Skeletal muscle tissue (tissue), 4 donors: Measurements from ENCODE around the gene PRR7. TPM values are rescaled to one million over a fixed set of nuclear protein-coding genes. Genes with fewer than 3 reads are reported as not detected.

ENCODE experiments used
- H3K27ac ChIP-seq: one replicate; pipeline ENCODE4 v1.7.0; 2013; ENCODE audit warnings: mild to moderate bottlenecking, low read depth, low read length, inconsistent platforms
- H3K27me3 ChIP-seq, 3 donors: one replicate each; pipeline ENCODE4 v1.7.0; 2013; ENCODE audit warnings: low read length in 3 of 3; ENCODE audit not compliant: control insufficient read depth in 3 of 3, insufficient read depth in 3 of 3
- H3K36me3 ChIP-seq, 3 donors: one replicate each; pipeline ENCODE4 v1.7.0; 2013; ENCODE audit warnings: low read length in 3 of 3; ENCODE audit not compliant: control insufficient read depth in 3 of 3, insufficient read depth in 3 of 3
- H3K4me1 ChIP-seq, 3 donors: one replicate each; pipeline ENCODE4 v1.7.0; 2013; ENCODE audit warnings: low read length in 3 of 3, mild to moderate bottlenecking in 3 of 3; ENCODE audit not compliant: control insufficient read depth in 3 of 3, insufficient read depth in 3 of 3
- H3K4me3 ChIP-seq, 3 donors: one replicate each; pipeline ENCODE4 v1.7.0; 2013; ENCODE audit warnings: low read length in 3 of 3
- H3K9ac ChIP-seq, 3 donors: one replicate each; pipeline ENCODE4 v1.7.0; 2013; ENCODE audit warnings: low read length in 3 of 3, mild to moderate bottlenecking in 3 of 3, moderate library complexity in 2 of 3, low read depth in 1 of 3
- H3K9me3 ChIP-seq, 3 donors: one replicate each; pipeline ENCODE4 v1.7.0; 2013; ENCODE audit warnings: low read length in 3 of 3; ENCODE audit not compliant: control insufficient read depth in 3 of 3
- total RNA-seq: library from RNA; depleted of rRNA; stranded (reverse); fragments of >200 nt; gene quantifications from one replicate; pipeline ENCODE4 v1.2.3, GENCODE V29; 2014
- donor health status: Osteomylitis.

The PRR7 gene
- total RNA-seq, 1 donor from 2014 or later, result 0.52 TPM

GRCh38 chr5:177430972-177431316 is 15.7 kb upstream of the PRR7 start:
- Histone ChIP-seq H3K9me3 (no peaks in the 10 kb centered on the region), H3K27ac (no peak overlapping the region), H3K36me3 (peaks cover 28 to 41% (median 34%) of the 10 kb centered on the region in 3 donors), H3K9ac (peak overlapping the region in 2 of 3 donors; percentile 23 to 54), H3K4me1 (peaks cover 26 to 60% (median 35%) of the 10 kb centered on the region in 3 donors), H3K4me3 (no peak overlapping the region), H3K27me3 (no peaks in the 10 kb centered on the region)

GRCh38 chr5:177431317-177432142 is 15.1 kb upstream of the PRR7 start:
- Histone ChIP-seq H3K36me3 (peaks cover 31 to 46% (median 35%) of the 10 kb centered on the region in 3 donors), H3K27me3 (no peaks in the 10 kb centered on the region), H3K4me1 (peaks cover 26 to 60% (median 35%) of the 10 kb centered on the region in 3 donors), H3K9me3 (no peaks in the 10 kb centered on the region), H3K9ac (peak overlapping the region in 2 of 3 donors; percentile 23 to 54), H3K4me3 (peak overlapping the region in 1 of 3 donors; percentile 22), H3K27ac (peak overlapping the region; percentile 36)

GRCh38 chr5:177432143-177432838 is 14.3 kb upstream of the PRR7 start:
- peak overlapping the region in 2 of 3 donors; percentile 23 to 54 for H3K9ac ChIP-seq
- H3K36me3 ChIP-seq, result peaks cover 35 to 50% (median 39%) of the 10 kb centered on the region in 3 donors
- peak overlapping the region; percentile 36 for H3K27ac ChIP-seq
- H3K9me3 ChIP-seq, result no peaks in the 10 kb centered on the region
- H3K4me1 ChIP-seq, result peaks cover 23 to 54% (median 31%) of the 10 kb centered on the region in 3 donors
- no peaks in the 10 kb centered on the region for H3K27me3 ChIP-seq
- peak overlapping the region in 1 of 3 donors; percentile 29 for H3K4me3 ChIP-seq

DNA sequence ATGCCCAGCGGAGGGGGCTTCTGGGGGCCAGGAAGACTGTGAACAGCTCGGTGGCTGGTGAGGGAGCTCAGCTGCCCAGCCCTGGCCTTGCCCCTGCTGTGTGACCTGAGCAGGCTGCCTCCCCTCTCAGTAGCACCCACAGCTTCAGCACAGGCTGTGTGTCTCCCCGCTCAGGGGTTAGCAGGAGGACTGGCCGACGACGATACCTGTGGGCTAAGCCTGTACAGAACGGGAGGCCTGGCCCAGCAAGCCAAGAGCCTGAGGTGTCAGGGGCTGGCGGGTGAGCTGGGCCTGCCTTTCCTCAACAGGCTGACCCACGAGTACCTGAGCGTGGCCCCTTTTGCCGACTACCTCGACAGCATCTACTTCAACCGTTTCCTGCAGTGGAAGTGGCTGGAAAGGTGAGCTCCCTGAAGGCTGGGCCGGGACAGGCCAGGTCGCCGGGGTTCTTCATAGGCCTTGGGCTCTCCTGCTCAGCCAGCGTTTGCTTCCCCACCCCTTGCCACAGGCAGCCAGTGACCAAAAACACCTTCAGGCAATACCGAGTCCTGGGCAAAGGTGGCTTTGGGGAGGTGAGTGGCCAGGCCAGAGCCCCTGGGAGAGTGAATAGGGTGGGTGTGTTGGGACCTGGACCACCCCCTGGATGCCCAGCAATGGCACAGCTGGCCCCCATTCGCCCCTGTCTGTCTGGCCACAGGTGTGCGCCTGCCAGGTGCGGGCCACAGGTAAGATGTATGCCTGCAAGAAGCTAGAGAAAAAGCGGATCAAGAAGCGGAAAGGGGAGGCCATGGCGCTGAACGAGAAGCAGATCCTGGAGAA is 13.6 kb upstream of the PRR7 start:
- Histone ChIP-seq H3K9me3 (no peaks in the 10 kb centered on the region), H3K27ac (no peak overlapping the region), H3K36me3 (peaks cover 39 to 57% (median 40%) of the 10 kb centered on the region in 3 donors), H3K4me1 (peaks cover 15 to 47% (median 23%) of the 10 kb centered on the region in 3 donors), H3K27me3 (no peaks in the 10 kb centered on the region), H3K9ac (no peak overlapping the region), H3K4me3 (no peak overlapping the region)

DNA sequence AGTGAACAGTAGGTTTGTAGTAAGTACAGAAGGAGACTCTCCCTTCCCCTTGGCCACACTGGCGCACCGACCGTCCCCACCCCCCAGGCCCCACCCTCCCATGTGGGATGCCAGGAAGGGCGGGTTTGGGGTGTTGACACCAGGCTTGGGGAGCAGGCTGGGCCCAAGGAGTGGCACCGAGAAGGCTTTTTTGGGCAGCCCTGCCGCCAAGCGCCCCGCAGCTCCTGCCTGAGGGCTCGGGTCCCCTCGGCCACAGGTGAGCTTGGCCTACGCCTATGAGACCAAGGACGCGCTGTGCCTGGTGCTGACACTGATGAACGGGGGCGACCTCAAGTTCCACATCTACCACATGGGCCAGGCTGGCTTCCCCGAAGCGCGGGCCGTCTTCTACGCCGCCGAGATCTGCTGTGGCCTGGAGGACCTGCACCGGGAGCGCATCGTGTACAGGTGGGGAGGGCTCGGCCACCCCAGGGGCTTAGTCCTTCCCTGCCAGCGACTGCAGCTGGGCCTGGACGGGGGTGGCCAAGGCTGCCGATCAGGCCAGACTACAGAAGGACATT is 12.9 kb upstream of the PRR7 start:
- H3K4me3 ChIP-seq, result no peak overlapping the region
- no peaks in the 10 kb centered on the region for H3K9me3 ChIP-seq
- no peaks in the 10 kb centered on the region for H3K27me3 ChIP-seq
- no peak overlapping the region for H3K27ac ChIP-seq
- peaks cover 39 to 62% (median 40%) of the 10 kb centered on the region in 3 donors for H3K36me3 ChIP-seq
- peaks cover 13 to 40% (median 20%) of the 10 kb centered on the region in 3 donors for H3K4me1 ChIP-seq
- no peak overlapping the region for H3K9ac ChIP-seq

DNA sequence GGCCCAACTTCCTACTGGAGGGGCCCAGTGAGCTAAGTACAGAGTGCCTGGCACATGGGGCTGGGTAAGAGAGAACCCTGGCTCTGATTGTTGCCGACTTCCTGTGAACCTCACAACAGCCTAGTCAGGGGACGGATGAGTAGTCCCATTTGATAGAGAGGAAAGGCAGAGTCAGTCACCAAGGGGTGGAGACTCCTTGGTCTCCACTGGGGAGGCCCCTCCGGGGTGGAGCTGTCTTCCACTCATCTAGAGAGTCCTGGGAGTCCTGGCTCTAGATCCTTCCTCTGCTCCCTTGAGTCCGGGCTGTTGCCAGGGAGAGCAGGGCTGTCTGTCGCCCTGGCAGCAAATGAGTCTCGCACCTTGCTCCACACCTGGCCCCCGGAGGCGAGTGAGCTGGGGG is 12.2 kb upstream of the PRR7 start:
- Histone ChIP-seq H3K36me3 (peaks cover 39 to 64% (median 40%) of the 10 kb centered on the region in 3 donors), H3K27me3 (no peaks in the 10 kb centered on the region), H3K27ac (no peak overlapping the region), H3K4me1 (peaks cover 13 to 33% (median 20%) of the 10 kb centered on the region in 3 donors), H3K9me3 (no peaks in the 10 kb centered on the region), H3K9ac (no peak overlapping the region), H3K4me3 (no peak overlapping the region)

GRCh38 chr5:177434942-177435738 is 11.5 kb upstream of the PRR7 start:
- Histone ChIP-seq H3K27me3 (no peaks in the 10 kb centered on the region), H3K36me3 (peaks cover 40 to 67% (median 44%) of the 10 kb centered on the region in 3 donors), H3K4me3 (no peak overlapping the region), H3K9me3 (no peaks in the 10 kb centered on the region), H3K4me1 (peaks cover 13 to 28% (median 20%) of the 10 kb centered on the region in 3 donors), H3K27ac (no peak overlapping the region), H3K9ac (no peak overlapping the region)

DNA sequence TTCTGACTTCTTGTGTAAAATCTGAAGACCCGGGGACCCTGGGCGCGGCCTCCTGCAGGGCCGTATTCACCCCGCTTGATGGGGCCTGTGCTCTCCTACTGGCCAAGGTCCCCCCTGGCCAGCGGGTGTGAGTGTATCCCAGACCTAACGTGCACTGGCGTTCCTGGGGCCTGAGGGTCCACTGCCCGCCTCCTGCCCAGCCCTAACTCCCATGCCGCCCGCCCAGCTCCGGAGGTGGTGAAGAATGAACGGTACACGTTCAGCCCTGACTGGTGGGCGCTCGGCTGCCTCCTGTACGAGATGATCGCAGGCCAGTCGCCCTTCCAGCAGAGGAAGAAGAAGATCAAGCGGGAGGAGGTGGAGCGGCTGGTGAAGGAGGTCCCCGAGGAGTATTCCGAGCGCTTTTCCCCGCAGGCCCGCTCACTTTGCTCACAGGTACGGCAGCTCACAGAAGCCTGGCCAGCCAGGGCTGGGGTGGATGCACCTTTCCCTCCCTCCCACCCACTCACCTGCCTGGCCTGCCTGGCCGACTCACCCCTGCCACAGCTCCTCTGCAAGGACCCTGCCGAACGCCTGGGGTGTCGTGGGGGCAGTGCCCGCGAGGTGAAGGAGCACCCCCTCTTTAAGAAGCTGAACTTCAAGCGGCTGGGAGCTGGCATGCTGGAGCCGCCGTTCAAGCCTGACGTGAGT is 10.6 kb upstream of the PRR7 start:
- Histone ChIP-seq H3K4me3 (no peak overlapping the region), H3K9ac (no peak overlapping the region), H3K27me3 (no peaks in the 10 kb centered on the region), H3K36me3 (peaks cover 44 to 70% (median 49%) of the 10 kb centered on the region in 3 donors), H3K9me3 (no peaks in the 10 kb centered on the region), H3K27ac (no peak overlapping the region), H3K4me1 (peaks cover 13 to 20% (median 18%) of the 10 kb centered on the region in 3 donors)
